Measurements from ENCODE around the gene LONRF3.
"Not testable (repeated sequence)": the region's sequence is repeated elsewhere in the genome, so short reads cannot be mapped to it uniquely, and the experiment has no call there.

LONRF3 gene

DNA sequence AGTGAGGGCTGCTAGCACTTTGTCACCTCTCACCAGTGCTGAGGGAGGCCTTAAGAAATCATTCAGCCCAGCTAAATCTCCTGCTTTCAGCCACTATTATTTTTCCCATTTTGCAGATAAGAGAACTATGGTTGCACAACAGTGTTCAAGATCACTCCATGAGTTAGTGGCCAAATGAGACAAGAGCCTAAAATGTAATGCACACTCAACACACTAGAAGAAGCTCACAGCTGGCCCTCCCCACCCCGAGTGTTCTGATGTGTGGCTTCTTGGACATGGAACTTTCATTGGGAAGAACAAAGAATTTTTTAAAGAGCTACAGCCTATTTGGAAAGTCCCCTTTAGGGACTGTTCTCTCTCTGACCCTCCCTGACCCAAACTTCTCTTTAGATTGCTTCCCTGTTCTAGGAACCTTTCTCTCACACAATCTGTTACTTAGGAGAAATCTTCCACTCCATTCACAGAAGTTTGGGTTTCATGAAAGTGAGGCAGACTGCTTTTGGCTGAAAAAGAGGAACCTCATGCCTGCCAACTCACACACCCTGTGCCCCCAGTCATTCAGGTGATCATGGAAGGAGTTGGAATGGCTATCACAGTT is 54.4 kb downstream of the LONRF3 start:
- in situ Hi-C loops (cut with HindIII; ENCODE audit: low pct_unique_long_range_greater_than_20kb, low sequenced_read_pairs), result no loop called here
- no peak for DNase-seq (ENCODE audit: low read depth in 1 of 2, low spot score in 1 of 2)
- TF ChIP-seq JUND (IDR thresholded peaks at IDR 0.05; ENCODE audit: low read depth), result no peak

DNA sequence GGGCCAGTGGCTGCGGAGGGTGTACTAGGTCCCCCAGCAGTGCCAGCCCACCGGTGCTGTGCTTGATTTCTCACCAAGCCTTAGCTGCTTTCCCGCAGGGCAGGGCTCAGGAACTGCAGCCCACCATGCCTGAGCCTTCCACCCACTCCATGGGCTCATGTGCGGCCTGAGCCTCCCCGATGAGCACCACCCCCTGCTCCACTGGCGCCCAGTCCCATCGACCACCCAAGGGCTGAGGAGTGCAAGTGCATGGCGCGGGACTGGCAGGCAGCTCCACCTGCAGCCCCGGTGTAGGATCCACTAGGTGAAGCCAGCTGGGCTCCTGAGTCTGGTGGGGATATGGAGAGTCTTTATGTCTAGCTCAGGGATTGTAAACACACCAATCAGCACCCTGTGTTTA is 55.2 kb downstream of the LONRF3 start:
- in situ Hi-C loops (cut with HindIII; ENCODE audit: low pct_unique_long_range_greater_than_20kb, low sequenced_read_pairs), result not testable (repeated sequence)

DNA sequence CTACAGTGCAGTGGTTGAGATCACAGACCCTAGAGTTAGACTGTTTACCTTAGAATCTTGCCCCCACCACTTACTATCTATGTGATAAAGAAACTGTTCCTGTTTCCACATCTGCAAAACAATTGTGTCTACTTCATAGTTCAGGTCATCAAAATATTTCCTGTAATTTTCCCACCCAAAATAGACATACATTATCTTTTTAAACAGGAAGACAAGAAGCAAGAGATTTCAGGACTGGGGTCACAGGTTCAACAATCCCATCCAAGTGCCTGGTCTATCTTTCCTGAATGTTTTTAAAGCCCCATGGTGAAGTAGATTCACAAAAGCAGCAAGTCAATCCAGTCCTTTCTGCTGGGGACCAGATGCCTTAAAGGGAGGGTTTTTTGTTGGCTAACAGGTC is 56.6 kb downstream of the LONRF3 start:
- in situ Hi-C loops (cut with HindIII; ENCODE audit: low pct_unique_long_range_greater_than_20kb, low sequenced_read_pairs), result no loop called here
- DNase-seq (ENCODE audit: low read depth in 1 of 2, low spot score in 1 of 2), result no peak
- TF ChIP-seq JUND (IDR thresholded peaks at IDR 0.05; ENCODE audit: low read depth), result no peak

More for the DNA sequence above, 55.2 kb downstream of the LONRF3 start:
- not testable (repeated sequence) for DNase-seq (ENCODE audit: low read depth in 1 of 2, low spot score in 1 of 2)

DNA sequence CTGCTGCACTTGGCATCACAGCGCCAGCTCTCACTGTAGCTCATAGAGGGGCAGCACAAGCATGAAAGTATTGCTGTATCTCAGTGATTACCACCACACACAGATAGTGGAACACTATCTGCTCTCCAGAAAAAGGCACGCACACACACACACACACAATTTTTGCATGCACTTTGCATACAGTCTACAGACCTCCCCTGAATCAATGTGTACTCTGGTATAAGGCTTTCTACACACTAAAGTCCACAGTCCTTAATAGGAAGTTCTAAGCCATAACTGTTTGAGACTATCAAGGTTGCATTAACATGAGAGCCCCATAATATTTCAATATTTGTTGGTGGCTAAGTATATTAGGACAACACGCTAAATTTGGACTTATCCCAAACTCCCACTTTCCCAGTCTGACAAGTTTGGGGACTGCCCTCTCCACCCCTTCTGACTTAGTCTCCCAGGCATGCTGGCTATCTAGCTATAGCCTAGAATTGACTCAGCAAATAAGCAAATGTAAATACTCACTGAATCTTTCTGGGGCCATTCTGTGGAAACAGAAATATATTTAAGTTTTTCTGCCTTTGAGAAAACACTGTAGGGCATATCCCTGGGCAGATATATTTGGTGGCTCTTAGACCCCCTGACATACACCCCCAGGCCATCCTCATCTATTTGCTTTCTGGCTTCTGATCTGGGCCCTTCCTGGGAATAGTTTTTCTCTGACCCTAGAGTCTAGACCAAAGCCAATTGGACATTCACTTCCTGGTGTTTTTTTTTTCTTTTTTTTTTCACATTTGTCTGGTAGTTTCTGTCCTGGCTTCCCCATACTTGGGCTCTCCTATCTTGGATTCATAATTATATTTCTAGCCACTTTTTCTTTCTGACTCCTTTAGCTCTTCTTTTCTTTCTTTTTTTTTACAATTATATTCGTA is 62.0 kb downstream of the LONRF3 start:
- TF ChIP-seq JUND (IDR thresholded peaks at IDR 0.05; ENCODE audit: low read depth), result no peak
- in situ Hi-C loops (cut with HindIII; ENCODE audit: low pct_unique_long_range_greater_than_20kb, low sequenced_read_pairs), result no loop called here
- DNase-seq (ENCODE audit: low read depth in 1 of 2, low spot score in 1 of 2), result no peak

DNA sequence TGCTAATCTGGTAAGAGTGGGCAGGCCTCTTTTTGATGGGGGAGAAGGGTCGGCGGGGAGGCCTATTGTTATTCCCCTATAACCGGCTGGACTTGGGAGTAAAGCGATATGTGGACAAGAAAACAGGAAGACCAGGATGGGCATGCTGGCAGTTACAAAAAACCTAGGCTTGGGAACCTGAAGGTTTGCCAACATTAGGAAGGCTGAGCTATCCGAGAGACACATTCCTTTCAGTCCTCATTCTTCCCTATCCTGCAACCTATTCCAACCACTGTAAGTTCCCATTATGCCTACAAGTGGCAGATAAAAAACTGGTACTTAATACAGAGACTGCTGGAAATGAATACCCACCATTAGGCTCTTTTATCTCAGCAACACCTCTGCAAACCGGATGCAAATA is 66.0 kb downstream of the LONRF3 start:
- DNase-seq (ENCODE audit: low read depth in 1 of 2, low spot score in 1 of 2), result no peak
- TF ChIP-seq JUND (IDR thresholded peaks at IDR 0.05; ENCODE audit: low read depth), result no peak
- in situ Hi-C loops (cut with HindIII; ENCODE audit: low pct_unique_long_range_greater_than_20kb, low sequenced_read_pairs), result no loop called here

DNA sequence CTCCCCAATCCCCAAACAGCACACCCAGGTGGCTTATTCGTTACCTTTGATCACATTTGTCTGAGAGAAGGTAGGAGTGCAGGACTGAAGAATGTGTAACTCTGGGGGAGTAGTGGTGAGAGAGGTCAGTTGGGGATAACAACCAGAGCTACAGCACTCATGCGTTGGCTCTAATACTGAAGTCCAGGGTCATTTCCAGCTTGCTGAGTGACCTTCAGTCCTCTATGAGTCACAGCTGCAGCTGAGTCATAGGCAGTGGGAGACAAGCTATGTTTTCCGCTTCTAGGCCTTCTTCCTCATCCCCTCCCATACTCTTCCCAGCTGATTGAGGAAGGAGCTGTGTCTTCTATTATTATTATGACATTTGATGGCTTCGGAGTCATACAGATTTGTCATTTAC is 66.8 kb downstream of the LONRF3 start:
- TF ChIP-seq JUND (IDR thresholded peaks at IDR 0.05; ENCODE audit: low read depth), result no peak
- DNase-seq (ENCODE audit: low read depth in 1 of 2, low spot score in 1 of 2), result no peak
- in situ Hi-C loops (cut with HindIII; ENCODE audit: low pct_unique_long_range_greater_than_20kb, low sequenced_read_pairs), result no loop called here

DNA sequence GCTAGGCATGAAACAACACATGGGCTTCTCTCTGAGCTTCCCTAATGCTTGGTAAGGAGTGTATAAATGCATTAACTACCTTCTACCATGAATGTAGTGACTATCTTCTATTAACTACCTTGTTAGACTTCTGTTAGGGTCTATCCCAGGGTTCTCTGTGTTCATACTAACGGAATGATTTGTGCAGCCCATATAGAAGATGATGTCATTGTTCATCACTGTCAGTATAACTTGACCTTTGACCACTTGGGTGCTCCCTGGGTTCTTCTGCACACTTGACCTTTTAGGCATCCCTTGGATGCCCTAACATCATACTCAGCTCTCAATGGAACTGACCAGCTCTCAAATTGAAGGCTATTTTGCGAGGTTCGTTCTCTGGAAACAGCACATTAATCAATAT is 67.6 kb downstream of the LONRF3 start:
- TF ChIP-seq JUND (IDR thresholded peaks at IDR 0.05; ENCODE audit: low read depth), result no peak
- DNase-seq (ENCODE audit: low read depth in 1 of 2, low spot score in 1 of 2), result no peak
- in situ Hi-C loops (cut with HindIII; ENCODE audit: low pct_unique_long_range_greater_than_20kb, low sequenced_read_pairs), result no loop called here

DNA sequence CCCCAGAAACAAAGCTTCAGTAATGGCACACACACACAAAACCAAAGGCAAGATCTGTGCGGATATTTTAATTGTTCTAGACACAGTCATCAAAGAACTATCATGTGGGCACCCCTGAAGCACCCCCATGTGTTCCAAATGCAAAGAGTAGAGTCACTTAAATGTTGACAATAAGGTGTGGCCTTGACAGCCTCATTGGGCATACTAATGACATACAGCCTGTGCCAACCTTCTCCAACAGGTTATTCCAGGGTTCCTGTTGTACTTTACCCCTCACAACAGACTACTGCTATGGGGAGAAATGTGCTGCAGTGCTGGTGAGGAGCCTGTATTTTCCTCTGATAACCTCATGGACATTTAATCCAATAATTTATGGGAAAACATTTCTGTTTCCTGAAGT is 68.6 kb downstream of the LONRF3 start:
- in situ Hi-C loops (cut with HindIII; ENCODE audit: low pct_unique_long_range_greater_than_20kb, low sequenced_read_pairs), result no loop called here
- DNase-seq (ENCODE audit: low read depth in 1 of 2, low spot score in 1 of 2), result peak in 1 of 2 experiments; percentile 3
- TF ChIP-seq JUND (IDR thresholded peaks at IDR 0.05; ENCODE audit: low read depth), result no peak

DNA sequence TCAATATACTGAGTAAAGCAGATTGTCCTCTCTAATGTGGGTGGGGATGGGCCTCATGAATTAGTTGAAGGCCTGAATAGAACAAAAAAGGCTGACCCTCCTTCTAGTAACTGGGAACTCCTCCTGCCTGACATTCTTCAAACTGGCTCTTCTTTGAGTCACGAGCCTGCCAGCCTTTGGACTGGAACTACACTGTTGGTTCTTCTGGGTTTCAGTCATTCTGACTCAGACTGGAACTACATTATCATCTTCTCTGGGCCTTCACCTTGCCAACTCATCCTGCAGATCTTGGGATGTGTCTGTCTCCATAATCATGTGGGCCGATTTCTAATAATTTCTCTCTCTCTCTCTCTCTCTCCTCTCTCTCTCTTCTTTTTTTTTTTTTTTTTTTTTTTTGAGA is 71.5 kb downstream of the LONRF3 start:
- no peak for TF ChIP-seq JUND (IDR thresholded peaks at IDR 0.05; ENCODE audit: low read depth)
- in situ Hi-C loops (cut with HindIII; ENCODE audit: low pct_unique_long_range_greater_than_20kb, low sequenced_read_pairs), result no loop called here
- no peak for DNase-seq (ENCODE audit: low read depth in 1 of 2, low spot score in 1 of 2)

DNA sequence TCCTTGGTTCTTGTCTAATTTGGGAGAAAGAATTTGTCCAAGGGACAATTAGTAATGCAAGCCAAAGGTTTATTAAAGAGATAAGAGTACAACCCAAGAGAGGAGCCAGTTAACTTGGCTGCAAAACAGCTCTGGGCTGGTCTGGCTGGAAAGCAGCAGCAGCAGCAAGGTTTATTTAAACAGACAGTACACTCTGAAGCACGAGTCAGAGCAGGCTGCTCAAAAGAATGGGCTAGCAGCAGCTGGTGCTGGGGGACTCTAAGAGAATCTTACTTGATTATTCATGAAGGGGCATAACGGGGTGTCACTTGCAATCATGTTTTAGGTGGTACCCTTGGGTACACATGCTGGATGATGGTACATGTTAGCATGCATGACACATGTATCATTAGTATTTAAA is 81.3 kb downstream of the LONRF3 start:
- in situ Hi-C loops (cut with HindIII; ENCODE audit: low pct_unique_long_range_greater_than_20kb, low sequenced_read_pairs), result no loop called here

DNA sequence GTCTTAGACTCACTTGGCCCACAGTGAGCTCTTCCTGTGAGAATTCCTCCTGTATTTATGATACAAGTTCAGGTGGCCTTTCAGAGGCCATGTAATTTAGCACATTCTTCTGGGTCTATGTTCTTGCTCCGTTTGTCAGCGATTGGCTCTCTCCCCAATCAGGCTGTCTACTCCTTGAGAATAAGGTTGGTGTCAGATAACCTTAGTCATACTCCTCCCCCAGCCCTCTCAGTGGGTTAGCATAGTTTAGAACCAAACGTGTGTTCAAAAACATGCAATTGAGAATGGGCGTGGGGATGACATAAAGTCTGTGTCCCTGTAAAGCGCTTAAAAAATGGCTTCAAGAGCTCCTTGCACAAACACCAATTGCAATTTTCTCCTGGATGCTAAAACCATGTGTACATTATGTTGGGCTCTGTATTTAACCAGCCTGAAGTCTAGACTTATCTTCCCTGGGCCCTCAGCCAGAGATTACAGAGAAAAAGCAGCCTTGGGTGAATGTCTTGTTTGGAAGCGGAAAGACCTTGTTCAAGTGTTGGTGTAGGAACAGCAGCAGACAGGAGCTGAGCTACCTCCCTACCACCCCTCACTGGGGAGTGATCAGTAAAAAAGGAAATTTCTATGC is 88.4 kb downstream of the LONRF3 start:
- in situ Hi-C loops (cut with HindIII; ENCODE audit: low pct_unique_long_range_greater_than_20kb, low sequenced_read_pairs), result no loop called here
- no peak for DNase-seq (ENCODE audit: low read depth in 1 of 2, low spot score in 1 of 2)
- TF ChIP-seq JUND (IDR thresholded peaks at IDR 0.05; ENCODE audit: low read depth), result no peak

More for the DNA sequence above, 81.3 kb downstream of the LONRF3 start:
- no peak for DNase-seq (ENCODE audit: low read depth in 1 of 2, low spot score in 1 of 2)
- no peak for TF ChIP-seq JUND (IDR thresholded peaks at IDR 0.05; ENCODE audit: low read depth)

DNA sequence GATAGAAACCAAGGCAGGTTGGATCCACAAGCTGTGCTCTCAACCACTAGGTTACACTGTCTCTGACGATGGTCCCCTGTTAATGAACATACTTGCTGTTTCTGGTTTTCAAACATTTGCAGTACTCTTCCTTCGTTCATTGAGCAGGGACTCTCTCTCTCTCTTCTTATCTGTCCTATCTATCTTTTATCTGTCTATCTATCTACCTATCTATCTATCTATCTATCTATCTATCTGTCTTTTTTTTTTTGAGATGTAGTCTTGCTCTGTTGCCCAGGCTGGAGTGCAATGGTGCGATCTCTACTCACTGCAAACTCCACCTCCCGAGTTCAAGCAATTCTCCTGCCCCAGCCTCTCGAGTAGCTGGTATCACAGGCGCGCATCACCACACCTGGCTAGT is 89.0 kb downstream of the LONRF3 start:
- no peak for TF ChIP-seq JUND (IDR thresholded peaks at IDR 0.05; ENCODE audit: low read depth)
- in situ Hi-C loops (cut with HindIII; ENCODE audit: low pct_unique_long_range_greater_than_20kb, low sequenced_read_pairs), result no loop called here
- no peak for DNase-seq (ENCODE audit: low read depth in 1 of 2, low spot score in 1 of 2)

Measured in T47D (cell line).